H1 (cell line): ENCODE data around the gene BMP4. TPM values are rescaled to one million over a fixed set of nuclear protein-coding genes. Genes with fewer than 3 reads are reported as not detected.

Experiments used
- CTCF ChIA-PET: fragments of 300-600 bp; sonication (Branson Sonifier 250); formaldehyde crosslinking; loops from one replicate; lab custom pipeline; 2021; ENCODE audit not compliant: partially characterized antibody; lab: Charles Lee
- POLR2A ChIA-PET: fragments of 300-600 bp; sonication (Branson Sonifier 250); formaldehyde crosslinking; loops from one replicate; lab custom pipeline; 2021; ENCODE audit warnings: inconsistent platforms; ENCODE audit not compliant: partially characterized antibody; lab: Charles Lee
- DNase-seq, 2 experiments: peaks; one replicate each; pipeline versions ENCODE4 v3.0.0 to v3.0.0-alpha.2; 2010 to 2022; ENCODE audit warnings: low spot score in 2 of 2, low read depth in 1 of 2, mixed read lengths in 1 of 2
- FAIRE-seq: peaks from 2 replicates; lab custom pipeline; 2011; peaks lifted over from hg19 to GRCh38; lab: Jason Lieb, UNC
- H2AFZ ChIP-seq: 2 replicates; pipeline ENCODE4 v1.8.1; 2012; ENCODE audit warnings: low read length, inconsistent platforms
- H2AK5ac ChIP-seq: 2 replicates; pipeline ENCODE4 v1.6.1; 2013; ENCODE audit warnings: low read depth, low read length
- H2BK120ac ChIP-seq: replicated peaks from 2 replicates; pipeline ENCODE3; 2013; ENCODE audit warnings: low read depth, low read length, inconsistent platforms
- H2BK12ac ChIP-seq: 2 replicates; pipeline ENCODE4 v1.6.1; 2013; ENCODE audit warnings: low read depth, low read length
- H2BK15ac ChIP-seq: 2 replicates; pipeline ENCODE4 v1.6.1; 2013; ENCODE audit warnings: low read length
- H2BK20ac ChIP-seq: 2 replicates; pipeline ENCODE4 v1.6.1; 2013; ENCODE audit warnings: low read length
- H2BK5ac ChIP-seq: 2 replicates; pipeline ENCODE4 v1.6.1; 2013; ENCODE audit warnings: low read depth, low read length
- H3K14ac ChIP-seq: 2 replicates; pipeline ENCODE4 v1.6.1; 2013; ENCODE audit warnings: inconsistent platforms; ENCODE audit not compliant: insufficient read length
- H3K18ac ChIP-seq: 2 replicates; pipeline ENCODE4 v1.6.1; 2013; ENCODE audit warnings: low read length; ENCODE audit errors: extremely low read depth
- H3K23ac ChIP-seq: 2 replicates; pipeline ENCODE4 v1.6.1; 2013; ENCODE audit warnings: inconsistent platforms; ENCODE audit not compliant: insufficient read length
- H3K23me2 ChIP-seq: 2 replicates; pipeline ENCODE4 v1.6.1; 2013; ENCODE audit warnings: low read depth, low read length
- H3K27ac ChIP-seq: 2 replicates; pipeline ENCODE4 v1.6.1; 2011; ENCODE audit warnings: low read depth, low read length, inconsistent platforms
- H3K27me3 ChIP-seq, 4 experiments: replicated peaks in 1 of 4; 1 replicate in 1 of 4; 2 replicates in 3 of 4; pipeline versions ENCODE4 v1.6.1 to v1.8.1; 2011 to 2013; ENCODE audit warnings: low read length in 3 of 4, mild to moderate bottlenecking in 3 of 4, inconsistent platforms in 2 of 4, mixed read lengths in 2 of 4, moderate library complexity in 1 of 4; ENCODE audit not compliant: control insufficient read depth in 3 of 4, insufficient read depth in 3 of 4; ENCODE audit errors: extremely low read depth in 1 of 4
- H3K36me3 ChIP-seq, 4 experiments: 2 replicates each; pipeline versions ENCODE4 v1.6.1 to v1.8.1; 2011 to 2013; ENCODE audit warnings: mild to moderate bottlenecking in 4 of 4, low read length in 3 of 4, moderate library complexity in 2 of 4, control low read depth in 1 of 4, inconsistent platforms in 1 of 4; ENCODE audit not compliant: insufficient read depth in 4 of 4, control insufficient read depth in 2 of 4
- H3K4ac ChIP-seq: replicated peaks from 2 replicates; pipeline ENCODE3; 2013; ENCODE audit warnings: low read length, low read depth, mixed read lengths, inconsistent platforms; ENCODE audit not compliant: insufficient read length
- H3K4me1 ChIP-seq, 4 experiments: replicated peaks in 1 of 4; 1 replicate in 1 of 4; 2 replicates in 3 of 4; pipeline versions ENCODE4 v1.6.1 to v1.8.1; 2011 to 2013; ENCODE audit warnings: low read length in 3 of 4, inconsistent platforms in 2 of 4, mixed read lengths in 1 of 4; ENCODE audit not compliant: insufficient read depth in 4 of 4, control insufficient read depth in 3 of 4
- H3K4me2 ChIP-seq, 2 experiments: 2 replicates each; pipeline versions ENCODE4 v1.6.1 to v1.8.1; 2011 to 2013; ENCODE audit warnings: low read depth in 2 of 2, low read length in 2 of 2, control low read depth in 1 of 2, inconsistent platforms in 1 of 2, mild to moderate bottlenecking in 1 of 2; ENCODE audit not compliant: insufficient read depth in 1 of 2
- H3K4me3 ChIP-seq, 4 experiments: fragments of 200-600, 300-600 bp in 1 of 4; sonication (generic), shearing (Covaris generic), sonication (Bioruptor Twin) in 1 of 4; 2 replicates each; pipeline versions ENCODE4 v1.5.1 to v1.8.1; 2011 to 2016; ENCODE audit warnings: low read length in 4 of 4, low read depth in 3 of 4, control low read depth in 2 of 4, inconsistent platforms in 2 of 4, mild to moderate bottlenecking in 2 of 4, mixed read lengths in 1 of 4, moderate library complexity in 1 of 4; ENCODE audit not compliant: insufficient read depth in 2 of 4; ENCODE audit errors: extremely low read depth in 1 of 4
- H3K56ac ChIP-seq: replicated peaks from 2 replicates; pipeline ENCODE3; 2013; ENCODE audit warnings: low read depth, mild to moderate bottlenecking, mixed read lengths, low read length, inconsistent platforms; ENCODE audit not compliant: insufficient read length
- H3K79me1 ChIP-seq: 2 replicates; pipeline ENCODE4 v1.6.1; 2013; ENCODE audit warnings: low read depth, low read length, control low read depth
- H3K79me2 ChIP-seq, 2 experiments: 2 replicates each; pipeline versions ENCODE4 v1.6.1 to v1.8.1; 2012 to 2013; ENCODE audit warnings: low read length in 2 of 2, mild to moderate bottlenecking in 2 of 2, inconsistent platforms in 1 of 2; ENCODE audit not compliant: insufficient read depth in 2 of 2, control insufficient read depth in 1 of 2
- H3K9ac ChIP-seq, 4 experiments: replicated peaks in 1 of 4; 1 replicate in 1 of 4; 2 replicates in 3 of 4; pipeline versions ENCODE4 v1.6.1 to v1.8.1; 2011 to 2013; ENCODE audit warnings: low read depth in 3 of 4, low read length in 3 of 4, control low read depth in 2 of 4, mild to moderate bottlenecking in 2 of 4, moderate library complexity in 2 of 4, inconsistent platforms in 1 of 4; ENCODE audit errors: extremely low read depth in 1 of 4
- H3K9me3 ChIP-seq, 2 experiments: 2 replicates each; pipeline versions ENCODE4 v1.6.1 to v1.8.1; 2012 to 2013; ENCODE audit warnings: mild to moderate bottlenecking in 2 of 2, moderate library complexity in 2 of 2, control low read depth in 1 of 2, inconsistent platforms in 1 of 2, low read depth in 1 of 2, low read length in 1 of 2, mixed read lengths in 1 of 2; ENCODE audit not compliant: insufficient read depth in 2 of 2
- H4K20me1 ChIP-seq, 2 experiments: replicated peaks in 1 of 2; 2 replicates each; pipeline versions ENCODE3 to v1.8.1; 2011 to 2013; ENCODE audit warnings: inconsistent platforms in 2 of 2, low read length in 2 of 2, mild to moderate bottlenecking in 1 of 2; ENCODE audit not compliant: insufficient read depth in 2 of 2, control insufficient read depth in 1 of 2
- H4K5ac ChIP-seq: 2 replicates; pipeline ENCODE4 v1.6.1; 2013; ENCODE audit warnings: low read length, low read depth, mixed read lengths, inconsistent platforms; ENCODE audit not compliant: insufficient read length
- H4K8ac ChIP-seq: 2 replicates; pipeline ENCODE4 v1.8.0; 2013; ENCODE audit warnings: mild to moderate bottlenecking, moderate library complexity, low read length, inconsistent platforms; ENCODE audit not compliant: insufficient read depth; ENCODE audit errors: extremely low read depth
- H4K91ac ChIP-seq: replicated peaks from 2 replicates; pipeline ENCODE3; 2013; ENCODE audit warnings: low read length, mixed read lengths, inconsistent platforms; ENCODE audit not compliant: insufficient read length
- EGR1 ChIP-seq: IDR thresholded peaks from 2 replicates; pipeline ENCODE4 v1.6.1; 2011; ENCODE audit warnings: low read depth, low read length, borderline replicate concordance
- EP300 ChIP-seq, 2 experiments: IDR thresholded peaks; 1 replicate in 1 of 2; 2 replicates in 1 of 2; pipeline ENCODE4 v1.6.1; 2011 to 2012; ENCODE audit warnings: low read depth in 2 of 2, low read length in 2 of 2, mild to moderate bottlenecking in 2 of 2, borderline replicate concordance in 1 of 2, inconsistent platforms in 1 of 2, moderate library complexity in 1 of 2
- EZH2 ChIP-seq: fragments of 200-600 bp; sonication (generic); IDR thresholded peaks from 2 replicates; pipeline ENCODE4 v1.7.1; 2012; ENCODE audit warnings: low read depth, mild to moderate bottlenecking, moderate library complexity, low read length, inconsistent platforms; ENCODE audit not compliant: severe bottlenecking
- GABPA ChIP-seq: IDR thresholded peaks from 2 replicates; pipeline ENCODE4 v1.6.1; 2011; ENCODE audit warnings: mild to moderate bottlenecking, low read length, moderate library complexity, borderline replicate concordance; ENCODE audit not compliant: insufficient read depth
- GTF2F1 ChIP-seq: IDR thresholded peaks from 2 replicates; pipeline ENCODE4 v1.6.1; 2012; ENCODE audit warnings: low read depth, low read length, improper control_type of control experiment, borderline replicate concordance
- HDAC2 ChIP-seq, 2 experiments: fragments of 300-600 bp in 1 of 2; sonication (generic) in 1 of 2; IDR thresholded peaks; 2 replicates each; pipeline ENCODE4 v1.6.1; 2011 to 2012; ENCODE audit warnings: low read depth in 2 of 2, low read length in 2 of 2, mild to moderate bottlenecking in 2 of 2, moderate library complexity in 2 of 2, borderline replicate concordance in 1 of 2, inconsistent platforms in 1 of 2
- RNF2 ChIP-seq: fragments of 200-900, 300-1000 bp; sonication (generic); IDR thresholded peaks from 2 replicates; pipeline ENCODE4 v1.7.1; 2016; ENCODE audit warnings: borderline replicate concordance, low read depth, mild to moderate bottlenecking, antibody characterized with exemption, low read length; ENCODE audit not compliant: poor library complexity, severe bottlenecking; ENCODE audit errors: missing control alignments
- SIRT6 ChIP-seq: IDR thresholded peaks from one replicate; pipeline ENCODE4 v1.7.1; 2012; ENCODE audit warnings: low read length, inconsistent platforms
- SP4 ChIP-seq: IDR thresholded peaks from 2 replicates; pipeline ENCODE4 v1.6.1; 2012; ENCODE audit warnings: low read length, inconsistent platforms
- TAF1 ChIP-seq: IDR thresholded peaks from 2 replicates; pipeline ENCODE4 v1.6.1; 2011; ENCODE audit warnings: mild to moderate bottlenecking, low read depth, low read length
- ZNF274 ChIP-seq: IDR thresholded peaks from 2 replicates; pipeline ENCODE4 v1.7.0; 2012; ENCODE audit warnings: low read length, borderline replicate concordance; ENCODE audit errors: extremely low read depth
- WGBS, 2 experiments: shearing (Covaris generic) in 1 of 2; methylation state at CpG; one replicate each; pipeline versions ENCODE4 v1.1.6 to v1.1.7; 2013 to 2015; ENCODE audit warnings: low lambda C conversion rate in 2 of 2, mixed read lengths in 2 of 2, inconsistent platforms in 1 of 2, low coverage in 1 of 2, missing lambda C conversion rate in 1 of 2; ENCODE audit not compliant: insufficient replicate concordance in 2 of 2, insufficient coverage in 1 of 2, insufficient read length in 1 of 2; ENCODE audit errors: extremely low coverage in 1 of 2, missing lambda C conversion rate in 1 of 2; 5-methylcytosine and 5-hydroxymethylcytosine counted together
- polyA plus RNA-seq, 7 experiments: library from polyadenylated mRNA; depleted of rRNA in 3 of 7; stranded (reverse) in 5 of 7; unstranded in 2 of 7; fragments of >200 nt in 5 of 7; fragments of 200-250 nt in 2 of 7; gene quantifications; 1 replicate in 5 of 7; 2 replicates in 1 of 7; 4 replicates in 1 of 7; pipeline versions ENCODE4 v1.2.1 to v1.2.3, GENCODE V29; 2011 to 2013; ENCODE audit warnings: missing spikeins in 2 of 7, mixed read lengths in 2 of 7
- total RNA-seq: library from RNA; stranded (reverse); fragmentation: NEBNext Ultra II Directional; extraction: Animal tissue kit (Norgen Biotek cat#: 25700); gene quantifications from 2 replicates; pipeline ENCODE4 v1.2.1, GENCODE V29; 2021

Gene BMP4
- total and polyA plus RNA-seq, 2 of the 8 experiments (the other 6 are each of a cell fraction or from before 2014, with no cell fraction given), result 2.3 to 5.4 TPM

GRCh38 chr14:53958628-53959027 is 2.0 kb upstream of the BMP4 start:
- no peaks in the 10 kb centered on the region for H4K20me1 ChIP-seq
- no peak overlapping the region for H3K18ac ChIP-seq
- H4K8ac ChIP-seq, result no peak overlapping the region
- no peak for DNase-seq
- no peak overlapping the region for H4K5ac ChIP-seq
- no peak overlapping the region for H3K23ac ChIP-seq
- no peak overlapping the region for H2AK5ac ChIP-seq
- H3K4me3 ChIP-seq, result no peak overlapping the region
- no peak overlapping the region for H2BK120ac ChIP-seq
- no peak overlapping the region for H3K14ac ChIP-seq
- ChIA-PET CTCF (interaction anchor here (0.7 to 3.3 kb wide), 8 partner anchors 9 to 420 kb away, joined by 3 to 18 read pairs (median 4); no protein-coding TSS in a partner anchor), POLR2A (interaction anchor here (2.9 kb wide), 1 partner anchor 12 kb away, joined by 15 read pairs; no protein-coding TSS in a partner anchor)
- no peak overlapping the region for H3K9ac ChIP-seq
- no peak overlapping the region for H2AFZ ChIP-seq
- peaks cover 32% of the 10 kb centered on the region for H3K23me2 ChIP-seq
- 87% methylated on average over 2 of the region's 2 CpGs; no CpG with 5 or more reads in 1 of the 2 experiments for WGBS, 2 experiments
- H3K79me1 ChIP-seq, result no peaks in the 10 kb centered on the region
- no peaks in the 10 kb centered on the region for H3K36me3 ChIP-seq
- H3K27ac ChIP-seq, result no peak overlapping the region
- H2BK20ac ChIP-seq, result no peak overlapping the region
- no peak overlapping the region for H2BK15ac ChIP-seq
- peaks cover 26 to 70% (median 61%) of the 10 kb centered on the region in 4 experiments for H3K27me3 ChIP-seq
- no peak overlapping the region for H2BK12ac ChIP-seq
- H3K79me2 ChIP-seq, result no peaks in the 10 kb centered on the region
- H4K91ac ChIP-seq, result no peak overlapping the region
- no peak overlapping the region for H3K4me2 ChIP-seq
- no peak overlapping the region for H2BK5ac ChIP-seq
- H3K56ac ChIP-seq, result no peak overlapping the region
- no peak overlapping the region for H3K4ac ChIP-seq
- no peaks in the 10 kb centered on the region for H3K9me3 ChIP-seq
- no peak for FAIRE-seq
- peaks cover 0 to 10% (median 7%) of the 10 kb centered on the region in 4 experiments; a peak in 6 of 7 replicates for H3K4me1 ChIP-seq
- TF ChIP-seq SIRT6 (no peak), RNF2 (no peak), ZNF274 (no peak), SP4 (no peak), EP300 (IDR thresholded peaks at IDR 0.05; ENCODE audit: borderline replicate concordance in 1 of 2, low read depth in 2 of 2, low read length in 2 of 2) (no peak), GABPA (no peak), EZH2 (no peak), EGR1 (no peak), TAF1 (no peak), HDAC2 (IDR thresholded peaks at IDR 0.05; ENCODE audit: borderline replicate concordance in 1 of 2, low read depth in 2 of 2, low read length in 2 of 2) (no peak), GTF2F1 (no peak)
